ENCODE measurements around the gene DNAH1. TPM values are rescaled to one million over a fixed set of nuclear protein-coding genes. Genes with fewer than 3 reads are reported as not detected.
"Not testable (repeated sequence)": the region's sequence is repeated elsewhere in the genome, so short reads cannot be mapped to it uniquely, and the experiment has no call there.

DNAH1 gene
- total and polyA plus RNA-seq, 2 experiments from 2014 or later: 0.81 to 3.6 TPM

- H3K9me3 ChIP-seq (ENCODE audit: low read depth): no peaks in the 10 kb centered on the region
- H3K27me3 ChIP-seq: no peaks in the 10 kb centered on the region
- TF ChIP-seq CTCF (IDR thresholded peaks at IDR 0.05; ENCODE audit: low read depth, low read length): no peak
- DNase-seq (ENCODE audit: low read depth in 1 of 2, low spot score in 1 of 2): no peak
- H3K27ac ChIP-seq: no peak overlapping the region
- no peaks in the 10 kb centered on the region for H3K36me3 ChIP-seq
- no peaks in the 10 kb centered on the region for H3K4me1 ChIP-seq (ENCODE audit: low read depth)
- H3K4me3 ChIP-seq: no peak overlapping the region
These were observed 14.2 kb downstream of the DNAH1 start for GRCh38 chr3:52330194-52330805.

- Histone ChIP-seq H3K27me3 (no peaks in the 10 kb centered on the region), H3K4me3 (no peak overlapping the region), H3K36me3 (no peaks in the 10 kb centered on the region), H3K27ac (no peak overlapping the region), H3K4me1 (ENCODE audit: low read depth) (no peaks in the 10 kb centered on the region), H3K9me3 (ENCODE audit: low read depth) (no peaks in the 10 kb centered on the region)
- no peak for DNase-seq (ENCODE audit: low read depth in 1 of 2, low spot score in 1 of 2)
- TF ChIP-seq CTCF (IDR thresholded peaks at IDR 0.05; ENCODE audit: low read depth, low read length): no peak
These were observed 15.0 kb downstream of the DNAH1 start for GRCh38 chr3:52331091-52331490.

GRCh38 chr3:52331906-52332305 lies 15.8 kb downstream of the DNAH1 start:
- DNase-seq (ENCODE audit: low read depth in 1 of 2, low spot score in 1 of 2): no peak
- H3K4me3 ChIP-seq: no peak overlapping the region
- no peak overlapping the region for H3K27ac ChIP-seq
- H3K9me3 ChIP-seq (ENCODE audit: low read depth): no peaks in the 10 kb centered on the region
- no peaks in the 10 kb centered on the region for H3K4me1 ChIP-seq (ENCODE audit: low read depth)
- no peak for TF ChIP-seq CTCF (IDR thresholded peaks at IDR 0.05; ENCODE audit: low read depth, low read length)
- no peaks in the 10 kb centered on the region for H3K27me3 ChIP-seq
- no peaks in the 10 kb centered on the region for H3K36me3 ChIP-seq

- H3K27ac ChIP-seq: no peak overlapping the region
- H3K9me3 ChIP-seq (ENCODE audit: low read depth): no peaks in the 10 kb centered on the region
- H3K4me3 ChIP-seq: no peak overlapping the region
- no peak for TF ChIP-seq CTCF (IDR thresholded peaks at IDR 0.05; ENCODE audit: low read depth, low read length)
- H3K4me1 ChIP-seq (ENCODE audit: low read depth): no peaks in the 10 kb centered on the region
- DNase-seq (ENCODE audit: low read depth in 1 of 2, low spot score in 1 of 2): no peak
- H3K36me3 ChIP-seq: no peaks in the 10 kb centered on the region
- H3K27me3 ChIP-seq: no peaks in the 10 kb centered on the region
These were observed 17.9 kb downstream of the DNAH1 start for GRCh38 chr3:52333869-52334557.

GRCh38 chr3:52338131-52338530 lies 22.0 kb downstream of the DNAH1 start:
- not testable (repeated sequence) for H3K27ac ChIP-seq; DNase-seq (ENCODE audit: low read depth in 1 of 2, low spot score in 1 of 2); H3K36me3 ChIP-seq; H3K4me1 ChIP-seq (ENCODE audit: low read depth); H3K27me3 ChIP-seq; H3K4me3 ChIP-seq; H3K9me3 ChIP-seq (ENCODE audit: low read depth)

GRCh38 chr3:52339612-52340011 lies 23.5 kb downstream of the DNAH1 start:
- Histone ChIP-seq H3K36me3 (no peaks in the 10 kb centered on the region), H3K27ac (no peak overlapping the region), H3K4me1 (ENCODE audit: low read depth) (no peaks in the 10 kb centered on the region), H3K27me3 (no peaks in the 10 kb centered on the region), H3K9me3 (ENCODE audit: low read depth) (no peaks in the 10 kb centered on the region), H3K4me3 (no peak overlapping the region)
- TF ChIP-seq CTCF (IDR thresholded peaks at IDR 0.05; ENCODE audit: low read depth, low read length): peak; percentile 55
- DNase-seq (ENCODE audit: low read depth in 1 of 2, low spot score in 1 of 2): peak; percentile 77 to 90
